CD8-positive, alpha-beta memory T cell (primary cell): Measurements from ENCODE around the gene NAV2. TPM values are rescaled to one million over a fixed set of nuclear protein-coding genes. Genes with fewer than 3 reads are reported as not detected.
A peak's percentile ranks its signal among the peaks of the same experiment; 100 is the strongest.

Source experiments
- CTCF ChIA-PET: fragments of 350-600 bp; sonication (Branson Sonifier 250); formaldehyde crosslinking; loops from one replicate; lab custom pipeline; 2021; ENCODE audit warnings: antibody characterized with exemption; lab: Charles Lee
- POLR2A ChIA-PET: fragments of 350-600 bp; sonication (Branson Sonifier 250); formaldehyde crosslinking; loops from one replicate; lab custom pipeline; 2021; ENCODE audit warnings: antibody characterized with exemption; lab: Charles Lee
- DNase-seq, 5 donors: peaks; one replicate each; pipeline versions ENCODE4 v3.0.0 to v3.0.0-alpha.2; 2020 to 2022; ENCODE audit warnings: mixed read lengths in 1 of 5
- H3K27ac ChIP-seq: one replicate; pipeline ENCODE4 v1.7.0; 2013; ENCODE audit warnings: low read depth, mild to moderate bottlenecking, low read length, moderate library complexity
- H3K27me3 ChIP-seq: 2 replicates; pipeline ENCODE4 v1.7.0; 2013; ENCODE audit warnings: low read length, mild to moderate bottlenecking; ENCODE audit not compliant: insufficient read depth, poor library complexity, severe bottlenecking
- H3K36me3 ChIP-seq: 2 replicates; pipeline ENCODE4 v1.7.0; 2013; ENCODE audit warnings: mild to moderate bottlenecking, low read length, moderate library complexity; ENCODE audit not compliant: insufficient read depth
- H3K4me1 ChIP-seq: 2 replicates; pipeline ENCODE4 v1.7.0; 2013; ENCODE audit warnings: mild to moderate bottlenecking, low read length, moderate library complexity; ENCODE audit not compliant: insufficient read depth
- H3K4me3 ChIP-seq: 2 replicates; pipeline ENCODE4 v1.7.0; 2013; ENCODE audit warnings: mild to moderate bottlenecking, low read length
- H3K9me3 ChIP-seq: 2 replicates; pipeline ENCODE4 v1.7.0; 2013; ENCODE audit warnings: mild to moderate bottlenecking, low read length
- H3K27ac Mint-ChIP-seq, 8 donors: one replicate each; pipeline ENCODE4 v1.8.0; 2020 to 2021; ENCODE audit warnings: mixed read lengths in 8 of 8, mild to moderate bottlenecking in 6 of 8, inconsistent platforms in 3 of 8, moderate library complexity in 3 of 8
- H3K27me3 Mint-ChIP-seq, 2 donors: one replicate each; pipeline ENCODE4 v1.8.0; 2020 to 2021; ENCODE audit warnings: mixed read lengths in 2 of 2, mild to moderate bottlenecking in 1 of 2, moderate library complexity in 1 of 2
- H3K36me3 Mint-ChIP-seq, 3 donors: one replicate each; pipeline ENCODE4 v1.8.0; 2020 to 2021; ENCODE audit warnings: mixed read lengths in 3 of 3, inconsistent platforms in 1 of 3, mild to moderate bottlenecking in 1 of 3
- H3K4me1 Mint-ChIP-seq, 3 donors: one replicate each; pipeline ENCODE4 v1.8.0; 2020 to 2021; ENCODE audit warnings: mixed read lengths in 3 of 3, inconsistent platforms in 1 of 3, mild to moderate bottlenecking in 1 of 3
- H3K4me3 Mint-ChIP-seq, 7 donors: one replicate each; pipeline ENCODE4 v1.8.0; 2020 to 2021; ENCODE audit warnings: mixed read lengths in 7 of 7, mild to moderate bottlenecking in 6 of 7, moderate library complexity in 4 of 7, inconsistent platforms in 2 of 7
- H3K9me3 Mint-ChIP-seq, 5 donors: one replicate each; pipeline ENCODE4 v1.8.0; 2020 to 2022; ENCODE audit warnings: mixed read lengths in 5 of 5, mild to moderate bottlenecking in 3 of 5, moderate library complexity in 2 of 5, inconsistent platforms in 1 of 5
- polyA plus RNA-seq: library from polyadenylated mRNA; unstranded; fragments of 300-500 nt; fragmentation: Illumina TruSeq; gene quantifications from one replicate; pipeline ENCODE4 v1.2.3, GENCODE V29; 2021
- total RNA-seq, 2 experiments: library from RNA; stranded (reverse); gene quantifications; one replicate each; pipeline ENCODE4 v1.2.3, GENCODE V29; 2021

The NAV2 gene
- total and polyA plus RNA-seq, 3 experiments from 2014 or later: 0.42 to 1.2 (median 1.1) TPM

GRCh38 chr11:19940831-19941230, 228.2 kb downstream of the NAV2 start:
- H3K4me3 ChIP-seq: no peak overlapping the region
- CTCF ChIA-PET: no interaction called here
- Mint-ChIP-seq H3K36me3 (no peaks in the 10 kb centered on the region), H3K27ac (no peak overlapping the region), H3K9me3 (no peaks in the 10 kb centered on the region), H3K4me1 (peaks cover 0 to 2% (median 0%) of the 10 kb centered on the region in 3 donors), H3K27me3 (peaks cover 0 to 3% of the 10 kb centered on the region in 2 donors), H3K4me3 (no peak overlapping the region)
- POLR2A ChIA-PET: no interaction called here
- H3K4me1 ChIP-seq: no peaks in the 10 kb centered on the region
- no peaks in the 10 kb centered on the region for H3K27me3 ChIP-seq
- DNase-seq: no peak
- no peak overlapping the region for H3K27ac ChIP-seq
- no peaks in the 10 kb centered on the region for H3K9me3 ChIP-seq
- no peaks in the 10 kb centered on the region for H3K36me3 ChIP-seq

GRCh38 chr11:19946681-19947080, 234.0 kb downstream of the NAV2 start:
- Histone ChIP-seq H3K36me3 (no peaks in the 10 kb centered on the region), H3K27me3 (no peaks in the 10 kb centered on the region), H3K4me1 (no peaks in the 10 kb centered on the region), H3K9me3 (no peaks in the 10 kb centered on the region), H3K27ac (no peak overlapping the region), H3K4me3 (no peak overlapping the region)
- Mint-ChIP-seq H3K27ac (no peak overlapping the region), H3K27me3 (peaks cover 3 to 12% of the 10 kb centered on the region in 2 donors), H3K9me3 (no peaks in the 10 kb centered on the region), H3K4me1 (peaks cover 3 to 7% (median 5%) of the 10 kb centered on the region in 3 donors), H3K4me3 (no peak overlapping the region), H3K36me3 (no peaks in the 10 kb centered on the region)
- ChIA-PET POLR2A (no interaction called here), CTCF (no interaction called here)
- no peak for DNase-seq

DNA sequence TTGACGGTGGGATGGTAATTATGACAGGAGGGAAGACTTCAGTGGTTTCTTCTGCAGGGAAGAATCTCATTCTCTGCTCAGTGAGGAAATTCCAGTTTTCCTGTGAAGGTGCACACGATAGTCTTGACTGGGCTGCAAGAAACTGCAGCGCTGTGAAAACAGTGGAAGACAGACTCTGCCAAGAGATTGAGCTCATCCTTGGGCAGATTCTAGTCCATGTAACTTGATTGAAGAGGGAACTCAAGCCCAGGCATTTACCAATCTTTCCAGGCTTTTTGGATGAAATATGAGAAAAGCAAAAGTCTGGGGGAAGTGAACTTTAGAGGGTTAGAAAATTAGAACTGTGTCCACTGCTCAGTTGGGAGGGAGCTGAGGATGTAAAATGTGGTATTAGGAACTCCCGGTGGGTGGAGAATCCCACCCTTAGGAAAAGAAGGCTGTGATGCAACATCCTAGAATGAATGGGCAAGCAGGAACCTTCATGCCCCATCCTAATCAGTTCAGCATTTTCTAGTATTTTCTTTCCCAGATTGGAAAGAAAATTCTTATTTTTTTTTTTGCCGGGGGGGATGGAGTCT, 235.0 kb downstream of the NAV2 start:
- H3K27ac Mint-ChIP-seq: no peak overlapping the region
- Histone ChIP-seq H3K27ac (no peak overlapping the region), H3K36me3 (no peaks in the 10 kb centered on the region), H3K4me1 (no peaks in the 10 kb centered on the region), H3K4me3 (no peak overlapping the region), H3K9me3 (no peaks in the 10 kb centered on the region), H3K27me3 (no peaks in the 10 kb centered on the region)
- CTCF ChIA-PET: no interaction called here
- H3K36me3 Mint-ChIP-seq: no peaks in the 10 kb centered on the region
- H3K4me1 Mint-ChIP-seq: peaks cover 6 to 11% (median 8%) of the 10 kb centered on the region in 3 donors
- POLR2A ChIA-PET: no interaction called here
- DNase-seq: no peak
- H3K27me3 Mint-ChIP-seq: peaks cover 3 to 13% of the 10 kb centered on the region in 2 donors
- H3K9me3 Mint-ChIP-seq: no peaks in the 10 kb centered on the region
- H3K4me3 Mint-ChIP-seq: no peak overlapping the region

DNA sequence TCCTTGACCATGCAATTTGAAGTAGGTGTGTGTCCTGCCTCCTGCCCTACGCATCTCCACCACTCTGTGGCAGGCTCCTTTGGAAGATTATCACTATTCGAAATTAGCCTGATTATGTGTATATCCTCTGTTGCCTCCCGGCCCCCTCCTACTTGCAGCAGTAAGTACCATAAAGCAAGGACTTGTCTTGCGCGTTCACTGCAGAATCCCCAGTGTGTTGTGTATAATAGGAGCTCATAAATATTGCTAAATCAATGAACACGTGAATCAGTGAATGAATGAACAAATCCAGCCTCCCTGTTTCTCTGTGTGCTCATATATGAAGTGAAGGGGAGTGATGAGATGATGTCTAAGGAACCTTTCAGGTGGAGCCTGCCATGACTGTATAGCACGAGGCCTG, 237.0 kb downstream of the NAV2 start:
- H3K4me3 Mint-ChIP-seq: no peak overlapping the region
- ChIA-PET POLR2A (no interaction called here), CTCF (interaction anchor here (1.0 to 1.3 kb wide), 2 partner anchors 10 to 110 kb away, joined by 3 to 4 read pairs; no protein-coding TSS in a partner anchor)
- peaks cover 6 to 11% (median 8%) of the 10 kb centered on the region in 3 donors for H3K4me1 Mint-ChIP-seq
- Histone ChIP-seq H3K4me3 (no peak overlapping the region), H3K27ac (no peak overlapping the region), H3K9me3 (no peaks in the 10 kb centered on the region), H3K36me3 (no peaks in the 10 kb centered on the region), H3K27me3 (no peaks in the 10 kb centered on the region), H3K4me1 (no peaks in the 10 kb centered on the region)
- no peaks in the 10 kb centered on the region for H3K9me3 Mint-ChIP-seq
- no peaks in the 10 kb centered on the region for H3K36me3 Mint-ChIP-seq
- H3K27me3 Mint-ChIP-seq: peaks cover 3 to 22% of the 10 kb centered on the region in 2 donors
- no peak overlapping the region for H3K27ac Mint-ChIP-seq
- no peak for DNase-seq

- Mint-ChIP-seq H3K27ac (peak overlapping the region in 1 of 8 donors; percentile 64), H3K36me3 (no peaks in the 10 kb centered on the region), H3K27me3 (peaks cover 0 to 26% of the 10 kb centered on the region in 2 donors), H3K4me3 (peak overlapping the region in 6 of 7 donors; percentile 46 to 71 (median 61)), H3K4me1 (peaks cover 6 to 11% (median 8%) of the 10 kb centered on the region in 3 donors), H3K9me3 (no peaks in the 10 kb centered on the region)
- peak in 2 of 5 donors; percentile 13 to 28 for DNase-seq
- Histone ChIP-seq H3K4me1 (no peaks in the 10 kb centered on the region), H3K36me3 (no peaks in the 10 kb centered on the region), H3K4me3 (peak overlapping the region; percentile 26), H3K27ac (no peak overlapping the region), H3K9me3 (no peaks in the 10 kb centered on the region), H3K27me3 (no peaks in the 10 kb centered on the region)
- CTCF ChIA-PET: interaction anchor here (1.1 kb wide), 1 partner anchor 9 kb away, joined by 4 read pairs; no protein-coding TSS in a partner anchor
- POLR2A ChIA-PET: no interaction called here
Observed at GRCh38 chr11:19951558-19952115, 239.0 kb downstream of the NAV2 start.

DNA sequence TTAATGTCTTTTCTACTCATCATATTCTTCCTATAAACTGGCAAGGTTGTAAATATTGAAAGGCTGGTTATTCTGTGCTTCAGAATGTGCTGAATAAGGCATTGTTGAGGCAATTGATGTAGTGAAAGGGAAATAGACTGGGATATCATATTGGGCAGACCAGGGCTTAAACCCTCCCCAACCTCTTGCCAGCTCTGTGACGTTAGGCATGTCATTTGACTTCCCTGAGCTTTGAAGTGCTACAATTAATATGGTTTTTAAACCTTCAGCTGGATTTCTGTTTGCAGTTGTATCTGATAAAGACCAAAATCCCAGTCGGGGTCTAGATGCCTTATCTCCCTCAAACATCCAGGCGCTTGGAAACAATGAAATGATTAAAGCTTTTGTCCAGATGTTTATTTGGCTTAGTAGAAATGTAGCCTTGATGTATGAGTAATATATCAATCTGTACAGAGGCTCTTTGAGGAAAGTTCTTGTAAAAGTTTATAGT, 239.5 kb downstream of the NAV2 start:
- DNase-seq: no peak
- Histone ChIP-seq H3K9me3 (no peaks in the 10 kb centered on the region), H3K4me3 (no peak overlapping the region), H3K36me3 (no peaks in the 10 kb centered on the region), H3K27ac (no peak overlapping the region), H3K27me3 (no peaks in the 10 kb centered on the region), H3K4me1 (no peaks in the 10 kb centered on the region)
- H3K9me3 Mint-ChIP-seq: no peaks in the 10 kb centered on the region
- peaks cover 6 to 11% (median 8%) of the 10 kb centered on the region in 3 donors for H3K4me1 Mint-ChIP-seq
- POLR2A ChIA-PET: no interaction called here
- H3K27ac Mint-ChIP-seq: peak overlapping the region in 1 of 8 donors; percentile 64
- H3K4me3 Mint-ChIP-seq: peak overlapping the region in 6 of 7 donors; percentile 46 to 71 (median 61)
- peaks cover 0 to 26% of the 10 kb centered on the region in 2 donors for H3K27me3 Mint-ChIP-seq
- H3K36me3 Mint-ChIP-seq: no peaks in the 10 kb centered on the region
- CTCF ChIA-PET: interaction anchor here (1.1 kb wide), 1 partner anchor 8 kb away, joined by 4 read pairs; no protein-coding TSS in a partner anchor

DNA sequence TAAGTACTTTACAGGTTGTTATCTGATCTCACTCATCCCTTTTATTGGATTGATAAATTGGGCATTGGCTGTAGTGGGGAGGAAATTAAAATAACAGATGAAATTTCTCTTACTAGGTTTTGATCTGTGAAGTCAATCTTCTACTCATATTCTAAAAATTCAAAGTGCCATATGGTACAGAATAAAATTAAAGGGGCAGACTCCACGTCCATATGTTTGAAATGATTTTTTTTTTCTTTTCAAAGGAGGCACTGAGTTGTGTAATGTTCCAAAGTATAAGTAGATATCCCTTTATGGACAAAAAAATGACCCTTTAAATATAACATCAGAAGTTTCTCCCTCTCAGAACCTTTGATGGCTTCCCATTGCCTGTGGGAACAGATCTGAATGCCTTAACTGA, 240.3 kb downstream of the NAV2 start:
- no peak overlapping the region for H3K4me3 Mint-ChIP-seq
- Histone ChIP-seq H3K4me3 (no peak overlapping the region), H3K27me3 (no peaks in the 10 kb centered on the region), H3K27ac (no peak overlapping the region), H3K36me3 (no peaks in the 10 kb centered on the region), H3K4me1 (no peaks in the 10 kb centered on the region), H3K9me3 (no peaks in the 10 kb centered on the region)
- peaks cover 6 to 11% (median 8%) of the 10 kb centered on the region in 3 donors for H3K4me1 Mint-ChIP-seq
- ChIA-PET POLR2A (no interaction called here), CTCF (no interaction called here)
- H3K27ac Mint-ChIP-seq: no peak overlapping the region
- no peak for DNase-seq
- peaks cover 2 to 23% of the 10 kb centered on the region in 2 donors for H3K27me3 Mint-ChIP-seq
- H3K36me3 Mint-ChIP-seq: no peaks in the 10 kb centered on the region
- no peaks in the 10 kb centered on the region for H3K9me3 Mint-ChIP-seq

DNA sequence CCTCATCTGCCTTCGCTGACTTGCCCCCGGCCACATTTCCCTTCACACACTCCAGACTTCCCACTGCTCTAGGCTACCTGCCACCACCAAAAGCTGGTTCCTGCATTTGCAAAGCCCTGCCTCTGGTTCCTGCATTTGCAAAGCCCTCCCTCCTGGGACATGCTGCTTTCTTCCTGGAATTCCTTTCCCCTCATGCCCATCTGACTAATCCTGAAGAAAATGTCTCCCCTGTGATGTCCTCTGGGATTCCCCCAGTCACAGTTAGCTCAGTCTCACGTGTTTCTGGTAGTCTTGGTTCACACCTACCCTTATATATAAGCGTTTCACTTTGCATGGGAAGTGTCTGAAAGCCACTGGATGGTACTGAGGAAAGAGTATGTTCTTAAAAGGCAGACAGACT, 240.7 kb downstream of the NAV2 start:
- DNase-seq: no peak
- Mint-ChIP-seq H3K36me3 (no peaks in the 10 kb centered on the region), H3K27ac (no peak overlapping the region), H3K4me3 (no peak overlapping the region), H3K9me3 (no peaks in the 10 kb centered on the region), H3K27me3 (peaks cover 2 to 23% of the 10 kb centered on the region in 2 donors), H3K4me1 (peaks cover 6 to 11% (median 8%) of the 10 kb centered on the region in 3 donors)
- no peaks in the 10 kb centered on the region for H3K4me1 ChIP-seq
- no peaks in the 10 kb centered on the region for H3K9me3 ChIP-seq
- no peak overlapping the region for H3K27ac ChIP-seq
- POLR2A ChIA-PET: no interaction called here
- H3K4me3 ChIP-seq: no peak overlapping the region
- CTCF ChIA-PET: no interaction called here
- H3K27me3 ChIP-seq: no peaks in the 10 kb centered on the region
- no peaks in the 10 kb centered on the region for H3K36me3 ChIP-seq
